Heart left ventricle (tissue), 16 donors: Measurements from ENCODE around the gene TMEM259. TPM values are rescaled to one million over a fixed set of nuclear protein-coding genes. Genes with fewer than 3 reads are reported as not detected.

Experiments used
- ATAC-seq, 4 donors: fragments of 200-7000 bp; cut with Tn5 transposase; one replicate each; pipeline ENCODE4 v1.9.1; 2020 to 2022; ENCODE audit warnings: moderate library complexity in 4 of 4, mild to moderate bottlenecking in 3 of 4, moderate number of reproducible peaks in 1 of 4
- DNase-seq, 5 donors: peaks; one replicate each; pipeline ENCODE4 v3.0.0-alpha.2; 2020
- H3K27ac ChIP-seq, 12 donors: fragments of 200-600 bp; sonication (generic) in 4 of 12; one replicate each; pipeline versions ENCODE4 v1.5.0 to v1.8.0; 2016 to 2022; ENCODE audit warnings: mild to moderate bottlenecking in 2 of 12
- H3K27me3 ChIP-seq, 9 donors: fragments of 200-600 bp; sonication (generic) in 2 of 9; one replicate each; pipeline versions ENCODE4 v1.5.1 to v1.8.0; 2016 to 2022; ENCODE audit warnings: mild to moderate bottlenecking in 3 of 9
- H3K36me3 ChIP-seq, 9 donors: fragments of 200-600 bp; sonication (generic) in 2 of 9; one replicate each; pipeline versions ENCODE4 v1.5.0 to v1.8.0; 2018 to 2022; ENCODE audit warnings: mild to moderate bottlenecking in 2 of 9
- H3K4me1 ChIP-seq, 12 donors: fragments of 200-600 bp; sonication (generic) in 4 of 12; one replicate each; pipeline versions ENCODE4 v1.5.0 to v1.8.0; 2016 to 2022; ENCODE audit warnings: mild to moderate bottlenecking in 3 of 12
- H3K4me3 ChIP-seq, 12 donors: fragments of 200-600 bp; sonication (generic) in 4 of 12; one replicate each; pipeline versions ENCODE4 v1.5.0 to v1.8.0; 2017 to 2022; ENCODE audit warnings: mild to moderate bottlenecking in 9 of 12, moderate library complexity in 4 of 12
- H3K9me3 ChIP-seq, 12 donors: fragments of 200-600 bp; sonication (generic) in 4 of 12; one replicate each; pipeline versions ENCODE4 v1.5.0 to v1.8.0; 2016 to 2022; ENCODE audit warnings: mild to moderate bottlenecking in 1 of 12
- POLR2A ChIP-seq, 2 donors: fragments of 450-650 bp; IDR thresholded peaks; one replicate each; pipeline ENCODE4 v1.6.1; 2017; ENCODE audit warnings: antibody characterized with exemption in 2 of 2, mild to moderate bottlenecking in 2 of 2, moderate library complexity in 2 of 2
- WGBS, 4 donors: extraction: QIAGEN DNeasy Blood & Tissue Kit in 2 of 4; methylation state at CpG; one replicate each; pipeline versions ENCODE4 v1.1.5 to v1.1.7; 2013 to 2018; 5-methylcytosine and 5-hydroxymethylcytosine counted together
- intact Hi-C, 10 donors: fragments of 100-400 bp; cut with DNase I; formaldehyde crosslinking; loops; one replicate each; pipeline versions ENCODE4 v1.11.1 to v1.14.2; 2022
- polyA plus RNA-seq, 2 donors: library from polyadenylated mRNA; stranded (reverse); fragments of 200-250 nt; gene quantifications; one replicate each; pipeline ENCODE4 v1.2.3, GENCODE V29; 2013
- total RNA-seq, 9 donors: library from RNA; depleted of rRNA in 2 of 9; stranded (reverse); fragments of >200 nt in 2 of 9; fragmentation: NEBNext Ultra II Directional in 3 of 9; extraction: Animal tissue kit (Norgen Biotek cat#: 25700) in 3 of 9; gene quantifications; one replicate each; pipeline versions ENCODE4 v1.1.0 to v1.2.4, GENCODE V29; 2016 to 2023
- TF ChIP-seq, protein P1 (sequence below), 12 donors: fragments of 200-600 bp; sonication (generic) in 4 of 12; IDR thresholded peaks; one replicate each; pipeline versions ENCODE4 v1.5.0 to v1.8.0; 2018 to 2022; ENCODE audit warnings: antibody characterized with exemption in 12 of 12, mild to moderate bottlenecking in 5 of 12
- donor health status: ischemic (EF 13 %, LVEDD 7.1; RV severe dilation, severe dysfunction).
- donor health status: healthy with polysubstance abuse.
- donor health status: DM: no; HTN: yes; CAD: no.
- donor health status: DM: no; HTN: no; CAD: no.
- donor health status: ischemic (EF 25% LVEDD 6.9; RV normal size, moderate dysfunction).
- donor health status: ischemic (EF 25% LVEDD 5.7; RV mildly dilated, moderate dysfunction).
- donor health status: healthy.
- donor health status: DM: yes; HTN: yes; CAD: no.
- donor health status: ischemic (EF 35%, LVEDD 5.7; RV mildly dilated, moderate dysfunction).
- donor health status: nonischemic (EF 11% LVEDD 7.7; RV severe dilation, severe dysfunction).
- donor health status: DM: yes; HTN: yes; CAD: no.
- donor health status: PGD.
- donor health status: ischemic (EF 29% LVEDD 5.4; RV normal size, mild dysfunction).
- donor health status: nonischemic (EF 23%, LVEDD 6.1; RV moderate dilation, normal function).

Gene TMEM259
- total and polyA plus RNA-seq, 11 donors, result 95.1 to 189 (median 113) TPM

DNA sequence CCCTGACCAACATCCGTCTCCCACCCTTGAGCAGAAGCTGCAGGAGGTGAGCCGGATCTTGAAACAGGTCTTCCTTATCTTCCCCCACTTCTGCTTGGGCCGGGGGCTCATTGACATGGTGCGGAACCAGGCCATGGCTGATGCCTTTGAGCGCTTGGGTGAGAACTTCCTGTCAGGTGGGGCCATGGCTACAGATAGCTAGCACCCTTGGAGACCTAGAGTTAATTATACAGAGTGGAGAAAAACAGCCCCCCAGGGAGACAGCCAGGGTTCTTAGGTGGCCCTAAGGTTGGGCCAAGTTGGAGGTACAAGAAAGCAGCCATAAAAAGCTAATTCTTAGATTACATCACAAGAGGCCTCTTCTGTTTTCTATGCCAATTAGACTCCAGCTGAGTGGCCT lies 37.2 kb upstream of the TMEM259 start:
- Histone ChIP-seq H3K4me3 (no peak overlapping the region), H3K27me3 (no peaks in the 10 kb centered on the region), H3K9me3 (peaks cover 4 to 56% (median 32%) of the 10 kb centered on the region in 12 donors), H3K4me1 (no peaks in the 10 kb centered on the region), H3K36me3 (peaks cover 0 to 27% (median 0%) of the 10 kb centered on the region in 9 donors), H3K27ac (no peak overlapping the region)
- 94 to 96% (median 96%) methylated on average over 5 of the region's 5 CpGs for WGBS, 4 donors
- ATAC-seq, result no peak
- intact Hi-C loops, result no loop called here
- TF ChIP-seq, protein P1, sequence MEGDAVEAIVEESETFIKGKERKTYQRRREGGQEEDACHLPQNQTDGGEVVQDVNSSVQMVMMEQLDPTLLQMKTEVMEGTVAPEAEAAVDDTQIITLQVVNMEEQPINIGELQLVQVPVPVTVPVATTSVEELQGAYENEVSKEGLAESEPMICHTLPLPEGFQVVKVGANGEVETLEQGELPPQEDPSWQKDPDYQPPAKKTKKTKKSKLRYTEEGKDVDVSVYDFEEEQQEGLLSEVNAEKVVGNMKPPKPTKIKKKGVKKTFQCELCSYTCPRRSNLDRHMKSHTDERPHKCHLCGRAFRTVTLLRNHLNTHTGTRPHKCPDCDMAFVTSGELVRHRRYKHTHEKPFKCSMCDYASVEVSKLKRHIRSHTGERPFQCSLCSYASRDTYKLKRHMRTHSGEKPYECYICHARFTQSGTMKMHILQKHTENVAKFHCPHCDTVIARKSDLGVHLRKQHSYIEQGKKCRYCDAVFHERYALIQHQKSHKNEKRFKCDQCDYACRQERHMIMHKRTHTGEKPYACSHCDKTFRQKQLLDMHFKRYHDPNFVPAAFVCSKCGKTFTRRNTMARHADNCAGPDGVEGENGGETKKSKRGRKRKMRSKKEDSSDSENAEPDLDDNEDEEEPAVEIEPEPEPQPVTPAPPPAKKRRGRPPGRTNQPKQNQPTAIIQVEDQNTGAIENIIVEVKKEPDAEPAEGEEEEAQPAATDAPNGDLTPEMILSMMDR (IDR thresholded peaks at IDR 0.05), result no peak
- TF ChIP-seq POLR2A (IDR thresholded peaks at IDR 0.05), result no peak
- no peak for DNase-seq

DNA sequence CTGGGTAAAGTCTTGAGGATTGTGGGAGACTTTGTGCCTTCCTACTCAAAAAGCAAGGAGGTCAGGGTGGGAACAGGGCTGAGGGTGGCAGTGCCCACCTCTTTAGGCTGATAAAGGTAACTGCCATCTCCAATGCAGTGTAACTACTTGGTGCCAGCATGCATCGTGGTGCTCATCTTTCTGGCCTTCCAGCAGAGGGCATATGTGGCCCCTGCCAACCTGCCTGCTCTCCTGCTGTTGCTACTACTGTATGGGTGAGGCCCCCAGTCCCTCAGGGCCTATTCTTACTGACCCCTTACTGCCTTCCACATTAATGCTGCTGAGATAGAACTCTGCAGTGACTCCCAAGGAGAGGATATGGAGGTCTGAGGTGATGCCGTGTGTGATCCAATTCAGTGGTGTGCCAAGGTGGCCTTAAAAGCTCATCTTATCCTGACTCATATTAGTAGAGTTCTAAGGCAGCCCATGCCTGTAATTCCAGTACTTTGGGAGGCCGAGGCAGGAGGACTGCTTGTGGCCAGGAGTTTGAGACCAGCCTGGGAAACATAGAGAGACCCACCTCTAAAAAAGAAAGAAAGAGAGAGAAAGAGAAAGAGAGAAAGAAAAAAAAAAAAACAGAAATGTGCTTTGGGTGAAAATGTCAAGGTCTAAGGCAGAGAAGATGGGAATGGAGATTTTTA lies 36.4 kb upstream of the TMEM259 start:
- DNase-seq (no peak), ATAC-seq (no peak)
- peaks cover 4 to 56% (median 32%) of the 10 kb centered on the region in 12 donors for H3K9me3 ChIP-seq
- H3K4me3 ChIP-seq, result no peak overlapping the region
- H3K27ac ChIP-seq, result no peak overlapping the region
- peaks cover 0 to 27% (median 0%) of the 10 kb centered on the region in 9 donors for H3K36me3 ChIP-seq
- no peaks in the 10 kb centered on the region for H3K4me1 ChIP-seq
- no peaks in the 10 kb centered on the region for H3K27me3 ChIP-seq
- 34 to 56% (median 52%) methylated on average over 3 of the region's 3 CpGs for WGBS, 4 donors
- TF ChIP-seq, protein P1 (IDR thresholded peaks at IDR 0.05), result peak in 1 of 12 donors; percentile 17
- TF ChIP-seq POLR2A (IDR thresholded peaks at IDR 0.05), result no peak
- intact Hi-C loops, result no loop called here

DNA sequence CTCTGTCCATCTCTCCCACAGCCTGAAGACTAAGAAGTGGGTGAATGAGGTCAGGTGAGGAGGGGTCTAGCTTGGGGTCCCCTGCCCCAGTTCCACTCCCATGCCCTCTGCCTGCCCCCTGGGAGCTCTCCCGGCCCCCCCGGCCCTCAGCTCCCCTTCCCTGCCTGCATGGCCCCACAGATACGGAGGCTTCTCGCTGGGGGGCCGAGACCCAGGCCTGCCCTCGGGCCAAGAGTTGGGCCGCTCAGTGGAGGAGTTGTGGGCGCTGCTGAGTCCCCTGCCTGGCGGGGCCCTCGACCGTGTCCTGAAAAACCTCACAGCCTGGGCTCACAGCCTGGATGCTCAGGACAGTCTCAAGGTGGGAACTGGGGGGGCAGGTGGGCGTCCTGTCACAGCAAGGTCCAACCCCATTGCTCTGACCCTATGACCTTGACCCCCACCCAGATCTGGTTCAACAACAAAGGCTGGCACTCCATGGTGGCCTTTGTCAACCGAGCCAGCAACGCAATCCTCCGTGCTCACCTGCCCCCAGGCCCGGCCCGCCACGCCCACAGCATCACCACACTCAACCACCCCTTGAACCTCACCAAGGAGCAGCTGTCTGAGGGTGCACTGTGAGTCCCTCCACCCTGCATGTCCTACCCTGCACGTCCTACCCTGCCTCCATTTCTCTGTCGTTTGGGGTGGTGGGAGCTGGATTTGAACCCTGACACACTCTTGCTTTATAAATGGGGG lies 35.1 kb upstream of the TMEM259 start:
- no peak for DNase-seq
- Histone ChIP-seq H3K9me3 (peaks cover 4 to 56% (median 32%) of the 10 kb centered on the region in 12 donors), H3K36me3 (peaks cover 0 to 27% (median 0%) of the 10 kb centered on the region in 9 donors), H3K27ac (no peak overlapping the region), H3K4me1 (no peaks in the 10 kb centered on the region), H3K27me3 (no peaks in the 10 kb centered on the region), H3K4me3 (no peak overlapping the region)
- TF ChIP-seq POLR2A (IDR thresholded peaks at IDR 0.05), result no peak
- TF ChIP-seq, protein P1 (IDR thresholded peaks at IDR 0.05), result no peak
- ATAC-seq, result no peak
- intact Hi-C loops, result no loop called here
- 95 to 97% (median 97%) methylated on average over 12 to 20 of the region's 20 CpGs for WGBS, 4 donors

DNA sequence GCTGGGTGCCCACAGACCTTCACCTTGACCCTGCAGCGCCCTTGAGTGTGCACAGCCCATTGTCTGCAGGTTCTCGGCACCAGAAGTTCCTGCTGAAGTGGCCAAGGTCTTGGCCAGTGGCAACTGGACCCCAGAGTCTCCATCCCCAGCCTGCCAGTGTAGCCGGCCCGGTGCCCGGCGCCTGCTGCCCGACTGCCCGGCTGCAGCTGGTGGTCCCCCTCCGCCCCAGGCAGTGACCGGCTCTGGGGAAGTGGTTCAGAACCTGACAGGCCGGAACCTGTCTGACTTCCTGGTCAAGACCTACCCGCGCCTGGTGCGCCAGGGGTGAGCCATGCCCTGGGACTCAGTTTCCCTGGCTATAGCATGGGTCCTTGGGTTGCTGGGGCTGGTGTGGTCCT lies 34.1 kb upstream of the TMEM259 start:
- TF ChIP-seq POLR2A (IDR thresholded peaks at IDR 0.05), result no peak
- TF ChIP-seq, protein P1 (IDR thresholded peaks at IDR 0.05), result no peak
- ATAC-seq (no peak), DNase-seq (no peak)
- peaks cover 0 to 27% (median 0%) of the 10 kb centered on the region in 9 donors for H3K36me3 ChIP-seq
- no peak overlapping the region for H3K4me3 ChIP-seq
- H3K4me1 ChIP-seq, result no peaks in the 10 kb centered on the region
- no peaks in the 10 kb centered on the region for H3K27me3 ChIP-seq
- WGBS, 4 donors, result 90 to 99% (median 93%) methylated on average over 4 to 14 of the region's 14 CpGs
- intact Hi-C loops, result no loop called here
- H3K9me3 ChIP-seq, result peaks cover 4 to 53% (median 32%) of the 10 kb centered on the region in 12 donors
- no peak overlapping the region for H3K27ac ChIP-seq
